GM18951 (cell line): ENCODE measurements around the gene STT3A.

ENCODE experiments used
- POLR2A ChIP-seq: IDR thresholded peaks from 4 replicates; pipeline ENCODE4 v1.6.1; 2011; ENCODE audit warnings: mild to moderate bottlenecking; ENCODE audit not compliant: insufficient read length, insufficient read depth; ENCODE audit errors: extremely low read depth
- in situ Hi-C: fragments of 300-500 bp; cut with MboI; formaldehyde crosslinking; loops from one replicate; pipeline ENCODE4 v1.12.0; 2022; ENCODE audit warnings: low sequenced_read_pairs, mixed read lengths, inconsistent platforms; ENCODE audit not compliant: unreplicated experiment

The STT3A gene

GRCh38 chr11:125645871-125646270, 53.2 kb downstream of the STT3A start:
- TF ChIP-seq POLR2A, result no peak
- in situ Hi-C loops, result no loop called here

GRCh38 chr11:125649465-125650166, 57.0 kb downstream of the STT3A start:
- in situ Hi-C loops, result no loop called here
- TF ChIP-seq POLR2A, result no peak

GRCh38 chr11:125662689-125663088, 70.0 kb downstream of the STT3A start:
- in situ Hi-C loops, result no loop called here
- no peak for TF ChIP-seq POLR2A

- TF ChIP-seq POLR2A, result no peak
- in situ Hi-C loops, result no loop called here
Observed at GRCh38 chr11:125663910-125664309, 71.3 kb downstream of the STT3A start.

GRCh38 chr11:125667151-125667550, 74.5 kb downstream of the STT3A start:
- TF ChIP-seq POLR2A, result no peak
- in situ Hi-C loops, result no loop called here

GRCh38 chr11:125670172-125670571, 77.5 kb downstream of the STT3A start:
- in situ Hi-C loops, result no loop called here
- TF ChIP-seq POLR2A, result no peak

- TF ChIP-seq POLR2A, result no peak
- in situ Hi-C loops, result no loop called here
Observed at GRCh38 chr11:125671561-125671960, 78.9 kb downstream of the STT3A start.
